IPS-NIHi7 (cell line): ENCODE data around the gene FCER2.

ENCODE experiments used
- DNase-seq: peaks from one replicate; pipeline ENCODE4 v3.0.0; 2012; ENCODE audit warnings: mixed read lengths; ENCODE audit errors: extremely low spot score

Gene FCER2

DNA sequence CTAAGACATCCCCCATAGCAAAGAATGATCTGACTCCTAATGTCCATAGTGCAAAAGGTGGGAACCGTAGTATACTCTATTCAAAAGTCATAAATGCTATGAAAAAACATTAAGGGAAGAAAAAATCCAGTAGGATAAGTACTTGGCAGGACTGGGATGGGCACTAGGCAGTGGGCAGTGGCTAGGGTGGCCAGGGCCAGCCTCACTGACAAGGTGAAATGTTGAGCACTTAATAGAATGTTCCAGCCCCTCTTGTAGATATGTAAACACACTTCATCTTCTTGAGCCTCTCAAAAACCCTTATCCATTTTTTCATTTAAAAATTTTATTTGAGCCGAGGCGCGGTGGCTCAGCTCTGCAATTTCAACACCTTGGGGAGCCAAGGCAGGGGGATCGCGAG lies 31.4 kb upstream of the FCER2 start:
- no peak for DNase-seq

DNA sequence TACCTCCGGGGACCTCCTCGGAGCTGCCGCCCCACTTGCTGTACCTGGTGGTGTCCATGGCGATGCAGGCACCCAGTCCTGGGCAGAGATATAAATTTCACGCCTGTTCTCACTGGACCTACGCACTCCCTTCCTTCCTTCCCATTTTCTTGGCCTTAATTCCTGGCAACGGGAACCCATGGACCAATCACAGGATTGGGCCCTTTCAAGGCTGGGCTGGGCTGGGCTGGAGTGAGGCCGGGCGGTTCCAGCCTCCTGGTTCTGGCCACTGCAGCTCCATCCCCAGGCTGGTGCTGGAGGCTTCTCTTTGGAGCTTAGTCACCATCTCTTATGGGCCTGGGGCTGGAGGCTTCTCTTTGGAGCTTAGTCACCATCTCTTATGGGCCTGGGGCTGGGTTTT lies 30.1 kb upstream of the FCER2 start, which contains the start of gene CLEC4G:
Gene CLEC4G, minus strand, starts transcription at position 66 of the 400 bp plus-strand sequence. Its CDS starts 8 bp downstream, at position 58.
- DNase-seq = no peak

DNA sequence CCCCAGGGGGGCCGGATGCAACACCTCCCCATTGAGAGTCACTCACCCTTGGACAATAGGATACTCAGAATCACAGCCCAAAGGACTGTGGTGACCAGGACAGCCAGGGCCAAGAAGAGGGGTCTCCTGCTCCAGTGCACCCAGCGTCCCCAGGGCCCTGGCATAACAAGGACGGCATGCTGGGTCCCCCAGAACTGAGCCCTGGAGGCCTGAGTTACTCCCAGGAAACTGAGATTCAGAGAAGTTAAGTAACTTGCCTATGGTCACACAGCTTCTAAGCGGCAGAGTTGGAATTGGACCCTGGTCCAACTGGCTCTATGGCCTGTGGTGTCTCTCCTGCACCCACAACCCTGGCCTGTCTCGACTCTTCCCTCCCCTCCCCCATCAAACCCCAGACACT lies 29.7 kb upstream of the FCER2 start:
- DNase-seq = no peak

DNA sequence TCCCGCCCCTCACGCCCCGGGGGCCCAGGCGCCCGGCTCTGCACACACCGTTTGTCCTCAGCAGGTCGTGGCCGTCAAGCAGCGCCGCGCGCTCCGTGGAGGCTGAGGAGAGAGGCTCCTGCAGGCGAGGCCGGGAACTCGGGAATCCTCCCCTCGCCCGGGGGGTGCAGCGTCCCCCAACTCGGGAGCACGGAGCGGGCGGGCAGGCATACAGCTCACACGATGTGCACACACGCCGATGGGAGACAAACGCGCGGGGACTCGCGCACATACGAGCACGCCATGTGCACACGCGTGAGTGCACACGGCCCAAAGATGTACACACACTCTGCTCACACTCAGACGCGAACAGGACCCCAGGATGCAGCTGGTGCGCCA lies 29.3 kb upstream of the FCER2 start:
- DNase-seq = no peak

DNA sequence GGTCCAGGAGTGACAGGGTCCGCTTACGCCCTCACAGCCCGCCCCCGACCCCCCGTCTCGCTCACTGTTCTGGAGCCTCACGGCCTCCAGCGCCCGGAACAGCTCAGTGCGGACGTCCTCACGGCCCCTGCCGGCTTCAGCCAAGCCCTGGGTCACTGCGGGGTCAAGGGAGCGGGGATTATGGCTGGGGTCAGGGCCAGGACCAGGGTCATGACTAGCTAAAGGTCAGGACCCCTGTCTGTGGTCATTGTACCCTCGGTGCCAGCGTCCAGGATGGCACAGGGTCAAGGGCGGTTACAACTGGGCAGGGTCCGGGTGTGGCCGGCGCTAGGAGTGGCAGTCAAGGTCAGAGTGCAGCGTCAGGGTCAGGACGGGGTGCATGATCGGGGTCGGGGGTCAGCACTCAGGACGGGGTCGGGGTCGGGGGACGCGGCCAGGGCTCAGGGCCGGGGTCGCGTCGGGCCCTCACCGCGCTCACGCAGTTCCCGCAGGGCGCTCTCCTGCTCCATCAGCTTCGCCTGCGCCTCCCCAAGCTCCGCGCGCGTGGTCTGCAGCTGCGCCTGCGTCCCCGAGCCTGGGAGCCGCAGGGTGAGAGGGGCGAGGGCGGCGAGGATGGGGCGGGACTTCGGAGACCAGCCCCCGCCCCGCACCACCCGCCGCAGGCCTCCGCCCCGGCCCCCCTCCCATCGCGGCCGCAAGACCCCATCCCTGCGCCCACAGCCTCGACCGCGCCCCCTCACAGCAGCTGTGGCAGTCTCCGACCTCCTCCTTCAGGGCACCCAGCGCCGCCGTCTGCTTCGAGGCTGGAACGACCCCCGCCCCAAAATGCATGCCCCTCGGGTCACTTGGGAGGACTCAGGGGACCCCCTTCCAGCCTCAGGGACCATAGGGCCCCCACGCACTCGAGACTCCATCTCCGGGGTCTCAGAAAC lies 28.6 kb upstream of the FCER2 start:
- DNase-seq = no peak

DNA sequence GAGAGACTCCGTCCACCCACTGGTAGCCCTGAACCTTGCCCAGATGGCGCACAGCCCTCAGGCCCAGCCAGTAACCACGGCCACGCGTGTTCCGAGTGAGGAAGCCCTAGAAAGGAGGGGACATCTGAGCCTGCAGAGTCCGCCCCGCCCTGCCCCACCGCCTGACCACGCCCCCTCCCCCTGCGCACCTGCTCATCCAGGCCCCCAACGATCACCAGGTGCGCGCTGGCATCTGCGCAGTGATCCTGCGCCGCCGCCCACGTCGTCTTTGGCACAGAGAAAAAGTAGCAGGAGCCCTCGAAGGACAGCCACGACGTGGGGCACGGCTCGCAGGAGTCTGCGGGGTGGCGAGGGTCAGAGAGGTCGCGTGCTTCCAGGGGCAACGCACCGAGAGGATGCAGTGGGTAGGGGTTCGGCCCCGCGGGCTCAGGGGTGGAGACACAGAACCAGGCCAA lies 27.9 kb upstream of the FCER2 start:
- peak; percentile 70 for DNase-seq

DNA sequence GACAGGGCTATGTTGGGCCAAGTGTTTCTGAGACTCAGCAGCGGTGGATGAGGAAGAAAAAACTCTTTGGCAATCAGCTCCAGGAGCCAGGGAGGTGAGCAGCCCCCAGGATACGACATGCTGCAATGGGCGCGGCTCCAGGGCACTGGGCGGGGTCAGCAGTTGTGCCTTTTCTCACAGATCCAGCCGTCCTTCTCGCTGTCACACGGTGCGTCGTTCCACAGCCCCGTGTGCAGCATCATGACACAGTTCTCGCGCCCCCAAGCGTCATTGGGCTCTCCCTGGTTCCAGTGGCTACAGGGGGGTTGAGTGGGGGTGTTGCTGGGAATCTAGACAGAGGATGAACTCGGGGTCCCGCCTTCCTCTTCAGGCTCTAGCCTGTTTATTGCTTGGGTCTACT lies 27.3 kb upstream of the FCER2 start:
- DNase-seq = peak; percentile 48

- DNase-seq = no peak
These were observed 23.9 kb upstream of the FCER2 start for GRCh38 chr19:7725791-7726190.

DNA sequence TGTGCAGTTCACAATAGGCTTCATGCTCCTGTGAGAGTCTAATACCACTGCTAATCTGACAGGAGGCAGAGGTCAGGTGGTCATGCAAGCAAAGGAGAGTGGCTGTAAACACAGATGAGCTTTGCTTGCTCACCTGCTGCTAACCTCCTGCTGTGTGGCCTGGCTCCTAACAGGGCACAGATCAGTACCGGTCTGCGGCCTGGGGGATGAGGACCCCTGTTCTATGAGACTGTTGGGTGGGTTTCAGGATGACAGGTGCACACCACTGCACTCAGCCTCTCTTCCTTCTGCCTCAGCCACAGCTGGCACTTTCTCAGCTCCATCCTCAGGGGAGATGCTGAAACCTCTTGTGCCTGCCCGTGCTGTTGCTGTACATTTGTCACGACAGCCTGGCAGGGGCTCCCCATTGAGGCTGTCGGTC lies 20.3 kb upstream of the FCER2 start:
- DNase-seq = no peak

GRCh38 chr19:7720351-7720750 lies 18.4 kb upstream of the FCER2 start:
- DNase-seq = no peak

DNA sequence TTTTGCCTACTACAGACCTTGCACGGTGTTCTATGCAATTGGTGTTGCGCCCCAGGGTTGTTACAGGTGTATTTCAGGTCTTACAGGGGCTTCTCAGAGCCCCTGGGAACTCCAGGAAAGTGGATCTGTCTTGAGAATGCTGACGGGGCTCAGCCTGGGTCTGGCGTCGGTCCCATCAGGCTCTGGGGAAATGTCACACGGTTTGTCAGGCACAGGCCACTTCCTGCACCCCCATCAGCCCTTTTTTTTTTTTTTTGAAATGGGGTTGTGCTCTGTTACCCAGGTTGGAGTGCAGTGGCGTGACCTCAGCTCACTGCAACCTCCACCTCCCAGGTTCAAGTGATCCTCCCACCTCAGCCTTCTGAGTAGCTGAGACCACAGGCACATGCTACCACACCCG lies 16.7 kb upstream of the FCER2 start:
- no peak for DNase-seq

DNA sequence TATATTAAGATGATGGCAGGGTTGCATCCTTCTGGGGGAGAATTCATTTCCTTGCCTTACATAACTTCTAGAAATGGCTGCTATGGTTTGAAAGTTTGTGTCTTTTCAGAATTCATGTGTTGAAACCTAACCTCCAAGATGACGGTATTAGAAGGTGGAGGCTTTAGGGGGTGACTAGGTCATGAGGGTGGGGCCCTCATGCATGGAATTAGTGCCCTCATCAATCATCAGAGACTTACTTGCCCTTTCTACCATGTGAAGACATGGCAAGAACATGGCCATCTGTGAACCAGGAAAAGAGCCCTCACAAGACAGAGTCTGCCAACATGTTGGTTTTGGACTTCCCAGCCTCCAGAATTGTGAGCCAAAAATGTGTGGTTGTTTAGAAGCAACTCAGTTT lies 14.8 kb upstream of the FCER2 start:
- no peak for DNase-seq

DNA sequence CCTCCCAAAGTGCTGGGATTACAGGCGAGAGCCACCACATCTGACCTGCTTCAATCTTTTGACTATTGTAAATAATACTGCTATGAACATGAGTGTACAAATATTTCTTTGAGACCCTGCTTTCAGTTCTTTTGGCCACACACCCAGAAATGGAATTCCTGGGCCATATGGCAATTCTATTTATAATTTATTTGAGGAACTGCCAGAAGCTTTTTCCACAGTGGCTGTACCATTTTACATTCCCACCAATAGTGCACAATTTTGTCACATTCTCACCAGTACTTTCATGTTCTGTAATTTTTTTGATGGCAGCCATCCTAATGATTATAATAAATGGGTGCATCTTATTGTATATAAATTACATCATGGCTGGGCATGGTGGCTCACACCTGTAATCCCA lies 13.7 kb upstream of the FCER2 start:
- no peak for DNase-seq

DNA sequence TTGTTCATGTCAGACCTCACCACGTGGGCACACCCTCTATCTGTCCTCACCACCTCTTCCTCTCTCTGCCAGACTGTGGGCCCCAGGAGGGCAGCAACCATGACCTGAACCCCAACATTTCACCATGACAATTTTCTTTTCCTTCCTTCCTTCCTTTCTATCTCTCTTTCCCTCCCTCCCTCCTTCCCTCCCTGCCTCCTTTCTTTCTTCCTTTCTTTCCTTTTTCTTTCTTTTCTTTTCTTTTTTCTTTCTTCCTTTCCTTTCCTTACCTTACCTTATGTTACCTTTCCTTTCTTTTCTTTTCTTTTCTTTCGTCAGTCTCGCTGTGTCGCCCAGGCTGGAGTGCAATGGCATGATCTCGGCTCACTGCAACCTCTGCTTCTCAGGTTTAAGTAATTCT lies 8.7 kb upstream of the FCER2 start:
- no peak for DNase-seq

DNA sequence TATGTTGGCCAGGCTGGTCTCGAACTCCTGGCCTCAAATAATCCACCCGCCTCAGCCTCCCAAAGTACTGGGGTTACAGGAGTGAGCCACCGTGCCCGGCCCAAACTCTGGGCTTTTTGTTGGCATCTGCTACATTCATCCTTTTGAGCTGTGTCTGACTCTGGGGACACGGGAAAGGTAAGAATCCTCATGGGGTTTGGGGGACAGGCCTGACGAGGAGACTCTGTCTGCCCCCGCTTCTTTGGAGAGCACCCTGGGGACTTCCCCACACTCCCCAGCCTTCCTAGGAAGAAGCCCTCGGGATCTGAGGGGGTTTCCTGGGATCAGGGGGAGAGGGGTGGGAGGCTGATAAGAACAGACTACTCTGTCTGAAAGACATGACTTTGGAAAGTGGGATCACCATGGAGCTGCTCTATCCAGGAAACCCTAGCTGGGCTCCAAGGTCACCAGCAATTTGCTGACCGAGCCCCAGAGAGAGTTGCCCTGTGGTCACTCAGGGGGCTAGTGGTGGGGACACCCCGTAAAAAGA lies 8.1 kb upstream of the FCER2 start:
- DNase-seq = no peak

- DNase-seq = no peak
These were observed 5.1 kb upstream of the FCER2 start for GRCh38 chr19:7706955-7707456.

DNA sequence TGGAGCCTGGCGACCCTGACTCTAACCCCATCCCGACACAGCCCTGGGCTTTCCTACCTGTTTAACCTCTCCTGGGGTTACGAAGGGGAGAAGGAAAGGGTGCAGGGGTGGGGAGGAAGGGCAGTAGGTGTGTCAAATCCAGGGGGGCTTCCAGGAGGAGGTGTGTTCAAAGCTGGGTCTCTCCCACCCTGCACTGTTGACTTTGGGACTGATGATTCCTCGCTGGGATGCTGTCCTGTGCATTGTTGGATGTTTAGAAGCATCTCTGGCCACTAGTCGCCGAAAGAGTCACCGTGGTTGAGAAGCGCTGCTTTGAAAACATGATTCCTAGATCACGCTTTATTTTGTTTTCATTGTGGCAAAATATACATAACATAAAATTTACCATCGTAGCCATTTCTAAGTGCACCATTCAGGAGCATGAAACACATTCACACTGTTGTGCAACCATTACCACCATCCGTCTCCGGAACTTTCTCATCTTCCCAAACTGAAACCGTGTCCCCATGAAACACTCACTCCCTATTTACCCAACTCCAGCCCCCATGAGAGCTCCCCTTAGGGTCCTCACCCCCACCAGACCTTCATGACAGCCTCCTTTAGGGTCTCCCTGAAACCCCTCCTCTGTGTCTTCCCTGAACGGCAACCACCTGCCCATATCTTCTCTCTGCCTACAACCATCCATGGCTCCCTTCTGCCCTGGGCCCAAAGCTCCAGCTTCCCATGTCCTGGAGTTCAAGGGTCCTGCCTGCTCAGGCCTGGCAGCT lies 4.4 kb upstream of the FCER2 start:
- no peak for DNase-seq

- DNase-seq = no peak
These were observed 3.7 kb upstream of the FCER2 start for GRCh38 chr19:7705387-7706187.

GRCh38 chr19:7704280-7705060 lies 2.5 kb upstream of the FCER2 start:
- no peak for DNase-seq

- no peak for DNase-seq
These were observed 1.4 kb upstream of the FCER2 start for GRCh38 chr19:7703332-7703731.
